Spleen (tissue), 7 donors: ENCODE results near the gene LRBA.

Experiments
- CTCF ChIP-seq, 11 experiments: fragments of 200-600 bp in 7 of 11; fragments of 450-650 bp in 4 of 11; sonication (generic) in 4 of 11; IDR thresholded peaks in 8 of 11; conservative IDR thresholded peaks in 3 of 11; 1 replicate in 7 of 11; 2 replicates in 4 of 11; pipeline versions ENCODE4 v1.4.0 to v1.8.0; 2016 to 2021; ENCODE audit warnings: antibody characterized with exemption in 11 of 11, inconsistent platforms in 4 of 11, mild to moderate bottlenecking in 1 of 11
- POLR2A ChIP-seq, 3 donors: fragments of 450-650 bp; IDR thresholded peaks; one replicate each; pipeline ENCODE4 v1.5.1; 2017; ENCODE audit warnings: antibody characterized with exemption in 3 of 3, mild to moderate bottlenecking in 1 of 3
- POLR2AphosphoS5 ChIP-seq, 3 donors: sonication (generic); formaldehyde crosslinking; IDR thresholded peaks; one replicate each; pipeline ENCODE4 v1.5.1; 2017; ENCODE audit warnings: antibody characterized with exemption in 3 of 3
- donor health status: DM: no; HTN: no; CAD: no; lungs with moderate emphysema.
- donor health status: DM: no; HTN: no; CAD: no.
- donor health status: DM: no; HTN: no; CAD: no.

GRCh38 chr4:150580306-150580705, 434.8 kb downstream of the LRBA start:
- TF ChIP-seq POLR2A (IDR thresholded peaks at IDR 0.05) (no peak), CTCF (IDR thresholded peaks at IDR 0.05 in 8 of 11, conservative IDR thresholded peaks at IDR 0.05 in 3 of 11) (no peak), POLR2AphosphoS5 (IDR thresholded peaks at IDR 0.05) (no peak)
